HG03039 (cell line): ENCODE data around the gene WDR86.

Experiments used
- ATAC-seq: cut with Tn5 transposase; IDR thresholded peaks from one replicate; pipeline ENCODE4 v1.9.1; 2021; ENCODE audit warnings: mild to moderate bottlenecking, moderate library complexity; ENCODE audit not compliant: unreplicated experiment

Gene WDR86

DNA sequence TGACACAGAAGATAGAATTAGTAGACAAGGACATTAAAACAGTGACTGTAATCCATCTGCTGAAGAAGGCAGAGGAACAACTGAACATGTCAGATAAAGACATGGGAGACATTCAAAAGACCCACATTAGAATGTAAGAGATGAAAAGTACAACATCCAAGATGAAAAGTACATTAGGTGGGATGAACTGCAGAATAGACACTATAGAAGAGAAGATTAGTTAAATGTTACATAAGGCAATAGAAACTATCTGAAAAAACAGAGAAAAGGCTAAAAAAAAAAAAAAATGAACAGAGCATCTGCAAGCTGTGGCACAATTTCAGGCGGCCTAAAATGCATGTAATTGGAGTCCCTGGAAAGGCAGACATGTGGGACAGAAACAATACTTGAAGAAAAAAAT, 46.7 kb downstream of the WDR86 start:
- no peak for ATAC-seq

DNA sequence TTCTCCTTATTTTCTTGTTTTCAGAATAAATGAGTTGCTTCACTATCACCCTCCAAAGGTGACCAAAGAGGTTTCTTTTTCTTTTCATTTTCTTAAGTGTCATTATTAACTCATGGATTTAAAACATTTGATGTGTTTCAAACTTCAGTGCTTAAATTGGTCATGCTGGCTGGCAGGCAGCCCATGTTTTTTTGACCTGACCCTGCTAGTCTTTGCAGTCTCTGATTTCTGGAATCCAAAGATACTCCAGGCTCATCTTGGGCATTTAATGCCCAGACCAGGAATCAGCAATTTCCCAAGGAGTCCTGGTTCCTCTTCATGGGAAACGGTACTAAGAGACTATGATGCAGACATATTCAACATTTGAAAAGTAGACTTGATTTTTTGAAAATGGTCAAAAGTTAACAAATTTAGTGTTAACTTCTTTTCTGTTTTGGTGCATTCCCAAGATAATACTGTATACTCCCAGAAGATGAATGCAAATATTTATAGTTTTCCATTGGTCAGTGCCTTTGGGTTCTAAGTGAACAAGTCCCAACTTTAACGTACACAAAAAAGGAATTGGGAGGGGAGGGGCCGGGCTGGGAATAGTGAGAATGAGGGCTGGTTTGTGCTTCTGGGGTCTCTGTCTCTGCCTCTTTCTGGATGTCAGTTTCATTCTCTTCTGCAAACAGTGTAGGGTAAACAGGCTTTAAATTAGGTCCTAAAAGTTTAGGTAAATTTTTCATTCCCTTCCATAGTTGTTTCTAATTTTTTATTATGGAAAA, 48.5 kb downstream of the WDR86 start:
- no peak for ATAC-seq

DNA sequence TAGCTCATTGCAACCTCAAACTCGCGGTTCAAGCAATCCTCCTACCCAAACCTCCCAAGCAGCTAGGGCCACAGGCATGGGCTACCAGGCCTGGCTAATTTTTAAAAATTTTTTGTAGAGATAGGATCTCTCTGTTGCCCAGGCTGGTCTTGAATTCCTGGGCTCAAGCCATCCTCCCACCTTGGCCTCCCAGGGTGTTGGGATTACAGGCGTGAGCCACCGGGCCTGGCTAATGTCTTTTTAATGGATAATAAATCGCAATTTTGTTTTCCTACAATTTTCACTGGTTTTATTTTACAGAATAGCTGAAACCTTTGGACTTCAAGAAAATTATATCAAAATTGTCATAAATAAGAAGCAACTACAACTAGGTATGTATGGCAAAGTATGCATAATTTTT, 57.3 kb downstream of the WDR86 start:
- no peak for ATAC-seq

DNA sequence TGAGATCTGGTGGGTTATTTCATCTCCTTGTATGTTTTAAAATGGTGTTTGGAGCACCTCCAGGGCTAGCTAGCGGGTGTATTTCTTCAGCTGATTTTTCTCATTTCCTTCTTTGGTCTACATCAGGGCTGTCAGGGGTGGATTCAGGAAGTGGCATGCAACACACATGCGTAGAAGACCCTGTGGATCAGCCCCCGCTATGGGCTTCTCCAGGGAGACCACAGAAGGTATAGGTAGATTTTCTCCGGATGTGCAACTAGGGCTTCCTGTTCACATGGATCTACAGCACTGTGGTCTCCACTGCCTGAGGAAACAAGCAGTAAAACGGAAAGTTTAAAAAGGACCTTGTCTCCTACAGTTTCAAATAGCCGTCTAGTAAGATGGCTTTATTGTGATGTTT, 57.9 kb downstream of the WDR86 start:
- ATAC-seq: no peak

DNA sequence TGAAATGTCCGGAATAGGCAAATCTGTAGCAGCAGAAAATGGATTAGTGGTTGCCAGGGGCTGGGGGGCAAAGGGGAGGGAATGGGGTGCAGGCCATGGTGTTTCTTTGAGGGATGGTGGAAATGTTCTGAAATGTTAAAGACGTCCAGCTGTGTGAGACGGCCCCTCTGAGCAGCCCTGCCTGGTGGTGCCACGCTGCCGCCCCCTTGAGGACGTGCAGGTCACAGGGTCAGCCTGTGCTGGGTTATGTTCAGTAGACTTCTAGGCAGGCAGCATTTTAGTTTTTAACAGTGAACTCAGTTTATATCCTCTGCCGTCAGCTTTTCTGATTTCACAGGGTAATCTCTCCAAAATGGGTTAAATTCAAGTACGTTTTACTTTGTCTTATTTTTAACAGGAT, 58.8 kb downstream of the WDR86 start:
- no peak for ATAC-seq

DNA sequence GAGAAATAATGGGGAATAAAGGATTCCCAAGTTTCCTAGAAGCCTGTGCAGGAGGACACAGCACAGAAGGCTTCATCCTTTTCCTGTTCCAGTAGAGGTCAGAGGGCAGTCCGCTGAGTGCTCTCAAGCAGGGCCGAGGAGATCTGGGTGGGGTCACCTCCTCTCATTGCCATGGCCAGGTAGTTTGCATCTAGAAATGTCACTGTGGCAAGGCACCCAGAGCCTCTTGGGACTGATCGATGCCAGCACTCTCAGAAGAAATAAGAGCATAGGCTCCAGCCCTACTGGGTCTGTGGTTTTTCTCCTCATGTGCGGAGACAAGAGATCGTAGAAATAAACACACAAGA, 60.4 kb downstream of the WDR86 start:
- ATAC-seq: peak; percentile 34

GRCh38 chr7:151348970-151349369, 60.9 kb downstream of the WDR86 start:
- no peak for ATAC-seq

GRCh38 chr7:151347200-151347599, 62.6 kb downstream of the WDR86 start:
- no peak for ATAC-seq

DNA sequence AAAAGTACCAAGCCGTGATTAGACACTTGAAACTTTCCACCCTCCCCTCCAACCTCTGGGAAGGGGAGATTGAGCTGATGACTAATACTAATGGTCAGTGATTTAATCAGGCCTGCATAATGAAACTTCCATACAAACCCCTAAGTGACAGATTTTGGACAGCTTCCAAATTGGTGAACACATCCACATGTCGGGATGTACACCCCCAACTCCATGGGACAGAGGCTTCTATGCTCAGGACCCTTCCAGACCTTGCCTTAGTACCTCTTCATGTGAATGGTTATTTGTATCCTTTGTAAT, 63.4 kb downstream of the WDR86 start:
- no peak for ATAC-seq

GRCh38 chr7:151345576-151346469, 64.0 kb downstream of the WDR86 start:
- ATAC-seq: no peak

DNA sequence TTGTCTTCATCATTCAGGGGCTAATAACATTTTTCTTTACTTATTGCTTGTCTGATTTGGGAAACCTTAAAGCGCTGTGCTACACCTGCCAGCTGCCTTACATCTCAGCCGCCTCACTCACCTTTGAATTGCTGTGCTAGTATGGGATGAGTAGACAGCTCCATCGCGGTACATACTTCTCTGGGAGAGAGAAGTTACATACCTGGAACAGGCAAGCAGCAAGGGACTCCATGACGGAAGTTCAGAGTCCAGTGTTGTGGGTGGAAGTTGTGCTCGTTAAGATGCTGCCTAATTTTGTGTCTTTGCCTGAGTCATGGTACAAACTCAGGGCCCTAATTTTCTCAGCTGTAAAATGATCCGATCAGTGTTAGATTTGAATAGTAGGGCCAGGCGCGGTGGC, 66.3 kb downstream of the WDR86 start:
- ATAC-seq: no peak

DNA sequence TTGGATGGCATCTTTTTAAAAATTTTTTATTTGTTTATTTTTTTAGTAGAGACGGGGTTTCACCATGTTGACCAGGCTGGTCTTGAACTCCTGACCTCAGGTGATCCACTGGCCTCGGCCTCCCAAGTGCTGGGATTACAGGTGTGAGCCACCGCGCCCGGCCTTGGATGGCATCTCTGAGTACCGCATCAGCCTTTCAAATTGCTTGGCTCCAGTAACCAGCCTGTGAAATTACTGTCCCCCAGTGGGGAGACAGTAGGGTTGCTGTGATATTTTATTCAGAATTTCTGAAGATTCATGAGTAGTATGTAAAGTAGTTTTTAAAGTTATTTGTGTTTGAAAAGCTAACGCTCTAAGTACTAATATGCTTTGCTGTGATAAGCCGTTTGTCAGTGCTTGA, 67.0 kb downstream of the WDR86 start:
- no peak for ATAC-seq

- ATAC-seq: peak; percentile 37
Observed at GRCh38 chr7:151342102-151342646, 67.7 kb downstream of the WDR86 start.

DNA sequence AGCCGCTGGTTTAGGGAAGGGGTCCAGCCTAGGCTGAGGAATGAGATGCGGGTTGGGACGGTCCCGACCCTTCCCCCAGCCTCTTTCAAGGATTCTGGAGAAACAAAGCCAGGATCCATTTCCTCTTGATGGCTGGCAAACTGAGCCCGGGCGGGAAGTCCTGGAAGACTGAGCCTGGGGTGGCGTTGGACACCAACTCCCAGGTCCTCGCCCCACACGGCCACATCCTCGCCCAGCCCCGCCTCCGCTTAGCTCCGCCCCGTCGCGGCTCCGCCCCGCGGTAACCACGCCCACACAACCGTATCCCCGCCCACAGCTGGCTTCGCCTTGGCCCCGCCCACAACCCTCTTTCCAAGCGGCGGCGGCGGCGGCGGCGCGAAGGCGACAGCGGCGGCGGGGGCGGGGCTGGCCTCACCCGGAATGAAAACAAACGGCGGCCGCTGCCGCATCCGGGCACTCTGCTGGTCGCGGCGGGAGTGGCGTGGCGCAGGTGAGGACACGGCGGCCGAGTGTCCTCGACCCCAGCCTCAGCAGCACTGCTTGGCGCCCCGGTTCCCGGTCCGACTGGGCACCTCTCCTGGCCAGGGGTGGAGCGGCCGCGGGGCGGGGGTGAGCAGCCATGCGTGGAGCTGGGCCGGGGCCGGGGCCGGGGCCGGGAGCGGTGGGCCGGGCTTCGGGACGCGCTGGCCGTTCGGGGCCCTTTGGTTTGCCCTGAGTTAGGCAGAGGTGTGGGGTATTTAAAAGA, 68.3 kb downstream of the WDR86 start, which contains the start of gene NUB1:
Gene NUB1 (plus strand): TSS at position 456 of the 745 bp plus-strand sequence. CDS start 3,538 bp downstream, outside the sequence.
- peak; percentile 49 for ATAC-seq

GRCh38 chr7:151340794-151341356, 69.0 kb downstream of the WDR86 start:
- ATAC-seq: no peak

DNA sequence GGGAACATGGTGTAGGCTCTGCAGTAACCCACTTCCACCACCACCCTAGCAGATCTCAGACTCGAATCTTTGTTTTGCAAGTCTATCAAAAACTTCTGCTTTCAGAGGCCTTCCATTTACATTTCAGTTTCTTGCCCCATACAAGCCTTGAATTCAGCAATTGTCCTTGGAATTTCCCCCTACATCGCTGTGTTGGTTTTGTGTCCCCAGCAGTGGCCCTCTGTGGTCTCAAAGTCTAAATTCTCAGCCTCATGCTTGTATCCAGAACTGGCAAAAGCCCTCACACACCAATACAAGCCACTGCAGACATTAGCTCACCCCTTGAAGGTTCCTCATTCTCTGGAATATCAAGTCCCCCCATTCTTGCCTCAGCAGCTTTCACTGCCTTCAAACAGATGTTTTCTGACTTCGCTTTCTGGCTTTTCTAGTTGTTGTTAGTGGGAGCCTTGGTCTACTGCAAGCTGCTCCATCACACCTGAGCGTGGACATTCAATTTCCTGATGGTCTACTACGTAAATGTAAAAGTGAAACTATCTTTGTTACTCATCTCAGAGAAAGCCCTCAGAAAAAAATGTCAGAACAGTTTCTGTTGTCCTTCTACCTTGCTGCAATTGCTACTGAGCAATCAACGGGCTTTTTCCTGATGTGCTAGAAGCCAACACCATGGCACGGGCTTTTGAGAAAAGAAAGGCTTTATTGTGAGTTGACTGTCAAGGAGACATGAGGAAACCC, 70.0 kb downstream of the WDR86 start:
- peak; percentile 32 for ATAC-seq

DNA sequence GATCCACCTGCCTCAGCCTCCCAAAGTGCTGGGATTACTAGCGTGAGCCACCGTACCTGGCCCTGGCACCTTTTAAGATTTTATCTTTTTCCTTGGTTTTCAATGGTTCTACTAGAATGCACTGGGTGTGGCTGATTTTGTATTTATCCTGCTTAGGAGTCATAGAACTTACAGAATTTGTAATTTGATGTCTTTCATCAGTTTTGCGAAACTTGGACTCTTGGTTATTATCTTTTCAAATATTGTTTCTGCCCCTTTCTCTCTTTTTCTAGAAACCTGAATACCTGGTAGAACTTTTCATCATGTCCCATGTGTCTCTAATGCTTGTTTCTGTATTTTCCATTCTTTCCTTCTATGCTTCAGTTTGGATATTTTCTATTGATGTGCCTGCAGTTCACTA, 71.0 kb downstream of the WDR86 start:
- no peak for ATAC-seq

DNA sequence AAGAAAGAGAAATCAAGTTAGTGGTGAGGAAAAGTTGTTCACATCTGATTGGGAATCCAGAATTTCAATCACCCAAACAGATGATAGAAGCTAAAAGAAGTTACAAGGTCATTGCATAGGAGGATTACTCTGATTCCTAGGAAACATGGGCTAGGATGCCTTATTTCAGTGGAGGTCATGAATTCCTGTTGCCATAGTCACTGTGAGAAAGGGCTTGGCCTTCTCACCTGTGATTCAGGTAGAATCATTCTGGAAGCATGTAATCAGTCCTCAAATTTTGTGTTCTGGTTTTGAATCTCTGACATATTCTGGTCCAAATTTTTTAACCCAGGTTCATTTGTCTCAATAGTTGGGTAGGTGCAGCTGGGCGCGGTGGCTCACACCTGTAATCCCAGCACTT, 72.5 kb downstream of the WDR86 start:
- ATAC-seq: no peak

GRCh38 chr7:151336027-151336708, 73.7 kb downstream of the WDR86 start:
- no peak for ATAC-seq

DNA sequence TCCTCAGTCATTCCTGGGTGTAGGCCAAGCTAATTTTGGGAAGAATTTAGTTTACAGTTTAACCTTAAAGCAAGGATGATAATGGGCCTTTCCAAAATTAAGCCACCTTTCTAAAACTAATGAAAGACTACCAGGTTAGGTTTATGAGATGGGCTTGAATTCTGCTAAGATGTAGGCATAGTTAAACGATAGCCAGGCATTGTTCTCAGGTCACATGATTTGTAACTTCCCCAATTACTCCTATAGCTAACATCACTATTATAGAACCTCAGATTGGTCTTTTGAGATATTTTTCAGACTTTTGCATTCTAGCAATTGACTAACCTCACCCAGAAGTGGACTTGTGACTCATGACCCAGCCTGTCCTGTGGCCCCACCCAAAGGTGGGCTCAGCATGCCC, 75.2 kb downstream of the WDR86 start:
- no peak for ATAC-seq
